Measurements from ENCODE around the gene RASL11A. TPM values are rescaled to one million over a fixed set of nuclear protein-coding genes. Genes with fewer than 3 reads are reported as not detected.

RASL11A gene
- total and polyA plus RNA-seq, 8 donors = 1.4 to 6.6 (median 3.1) TPM

- TF ChIP-seq CTCF (IDR thresholded peaks at IDR 0.05) = no peak
- Histone ChIP-seq H3K27ac (no peak overlapping the region), H3K36me3 (no peaks in the 10 kb centered on the region), H3K4me1 (peaks cover 4 to 14% (median 13%) of the 10 kb centered on the region in 3 donors), H3K27me3 (no peaks in the 10 kb centered on the region), H3K4me3 (no peak overlapping the region), H3K9me3 (no peaks in the 10 kb centered on the region)
- no peak for FAIRE-seq
- intact Hi-C loops (cut with DNase I) = no loop called here
- no peak for DNase-seq
- ATAC-seq = no peak
- 84 to 89% methylated on average over 4 of the region's 4 CpGs for WGBS, 2 donors
Measured at GRCh38 chr13:27273658-27274425, 3.2 kb downstream of the RASL11A start.

- Histone ChIP-seq H3K27ac (no peak overlapping the region), H3K9me3 (no peaks in the 10 kb centered on the region), H3K4me3 (no peak overlapping the region), H3K27me3 (no peaks in the 10 kb centered on the region), H3K36me3 (no peaks in the 10 kb centered on the region), H3K4me1 (peaks cover 4 to 14% (median 13%) of the 10 kb centered on the region in 3 donors)
- WGBS, 2 donors = 35 to 51% methylated on average over 1 of the region's 1 CpG
- DNase-seq (no peak), FAIRE-seq (no peak), ATAC-seq (no peak)
- intact Hi-C loops (cut with DNase I) = no loop called here
- no peak for TF ChIP-seq CTCF (IDR thresholded peaks at IDR 0.05)
Measured at GRCh38 chr13:27274631-27275030, 4.0 kb downstream of the RASL11A start.

- Histone ChIP-seq H3K27me3 (no peaks in the 10 kb centered on the region), H3K9me3 (no peaks in the 10 kb centered on the region), H3K36me3 (no peaks in the 10 kb centered on the region), H3K4me1 (peaks cover 4 to 14% (median 13%) of the 10 kb centered on the region in 3 donors), H3K4me3 (no peak overlapping the region), H3K27ac (no peak overlapping the region)
- FAIRE-seq (no peak), DNase-seq (no peak), ATAC-seq (no peak)
- intact Hi-C loops (cut with DNase I) = no loop called here
- no peak for TF ChIP-seq CTCF (IDR thresholded peaks at IDR 0.05)
- 59 to 68% methylated on average over 7 of the region's 7 CpGs for WGBS, 2 donors
Measured at GRCh38 chr13:27276188-27276587, 5.6 kb downstream of the RASL11A start.

- no peak for TF ChIP-seq CTCF (IDR thresholded peaks at IDR 0.05)
- Histone ChIP-seq H3K9me3 (no peaks in the 10 kb centered on the region), H3K27me3 (no peaks in the 10 kb centered on the region), H3K4me1 (no peaks in the 10 kb centered on the region), H3K27ac (no peak overlapping the region), H3K4me3 (no peak overlapping the region), H3K36me3 (no peaks in the 10 kb centered on the region)
- FAIRE-seq (no peak), ATAC-seq (no peak), DNase-seq (no peak)
- intact Hi-C loops (cut with DNase I) = no loop called here
- WGBS, 2 donors = 87 to 93% methylated on average over 7 of the region's 7 CpGs
Measured at GRCh38 chr13:27279506-27279905, 8.9 kb downstream of the RASL11A start.

GRCh38 chr13:27280009-27280656 is 9.5 kb downstream of the RASL11A start:
- H3K4me1 ChIP-seq = no peaks in the 10 kb centered on the region
- TF ChIP-seq CTCF (IDR thresholded peaks at IDR 0.05) = no peak
- intact Hi-C loops (cut with DNase I) = loop anchor here in 1 of 3 donors (10.0 kb wide), 1 partner anchor 295 kb away; no protein-coding TSS in a partner anchor
- no peak overlapping the region for H3K27ac ChIP-seq
- no peaks in the 10 kb centered on the region for H3K36me3 ChIP-seq
- no peaks in the 10 kb centered on the region for H3K9me3 ChIP-seq
- 63 to 73% methylated on average over 5 of the region's 5 CpGs for WGBS, 2 donors
- no peak for DNase-seq
- no peak overlapping the region for H3K4me3 ChIP-seq
- no peak for FAIRE-seq
- no peaks in the 10 kb centered on the region for H3K27me3 ChIP-seq
- ATAC-seq = no peak
